Measurements from ENCODE around the gene PHACTR1. TPM values are rescaled to one million over a fixed set of nuclear protein-coding genes. Genes with fewer than 3 reads are reported as not detected.

Gene PHACTR1
- total RNA-seq, 4 donors from 2014 or later = 2.0 to 8.3 (median 4.5) TPM

DNA sequence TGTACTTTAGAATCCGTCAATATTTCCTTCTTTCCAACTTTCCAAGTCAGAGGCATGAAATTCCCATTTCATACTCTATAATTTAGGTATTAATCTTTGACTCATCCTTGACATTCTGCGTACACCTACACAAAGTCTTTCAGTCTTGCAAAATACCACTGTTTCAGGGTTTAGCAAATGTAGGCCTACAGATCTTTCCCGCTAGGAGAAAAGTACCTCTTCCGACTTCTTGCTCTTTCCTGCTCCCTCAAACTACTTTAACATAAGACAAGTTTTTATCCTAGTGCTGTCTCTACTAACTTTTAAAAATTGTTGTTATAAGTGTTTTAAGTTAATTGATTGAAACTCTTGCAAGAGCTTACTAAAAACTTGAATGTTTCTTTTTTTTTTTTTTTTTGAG lies 18.3 kb upstream of the PHACTR1 start:
- Histone ChIP-seq H3K36me3 (no peaks in the 10 kb centered on the region), H3K4me3 (no peak overlapping the region), H3K27me3 (no peaks in the 10 kb centered on the region), H3K9me3 (no peaks in the 10 kb centered on the region), H3K4me1 (no peaks in the 10 kb centered on the region), H3K27ac (no peak overlapping the region)
- DNase-seq = no peak
- intact Hi-C loops (cut with DNase I; ENCODE audit: low total_unique reads) = no loop called here
- TF ChIP-seq, protein P1, sequence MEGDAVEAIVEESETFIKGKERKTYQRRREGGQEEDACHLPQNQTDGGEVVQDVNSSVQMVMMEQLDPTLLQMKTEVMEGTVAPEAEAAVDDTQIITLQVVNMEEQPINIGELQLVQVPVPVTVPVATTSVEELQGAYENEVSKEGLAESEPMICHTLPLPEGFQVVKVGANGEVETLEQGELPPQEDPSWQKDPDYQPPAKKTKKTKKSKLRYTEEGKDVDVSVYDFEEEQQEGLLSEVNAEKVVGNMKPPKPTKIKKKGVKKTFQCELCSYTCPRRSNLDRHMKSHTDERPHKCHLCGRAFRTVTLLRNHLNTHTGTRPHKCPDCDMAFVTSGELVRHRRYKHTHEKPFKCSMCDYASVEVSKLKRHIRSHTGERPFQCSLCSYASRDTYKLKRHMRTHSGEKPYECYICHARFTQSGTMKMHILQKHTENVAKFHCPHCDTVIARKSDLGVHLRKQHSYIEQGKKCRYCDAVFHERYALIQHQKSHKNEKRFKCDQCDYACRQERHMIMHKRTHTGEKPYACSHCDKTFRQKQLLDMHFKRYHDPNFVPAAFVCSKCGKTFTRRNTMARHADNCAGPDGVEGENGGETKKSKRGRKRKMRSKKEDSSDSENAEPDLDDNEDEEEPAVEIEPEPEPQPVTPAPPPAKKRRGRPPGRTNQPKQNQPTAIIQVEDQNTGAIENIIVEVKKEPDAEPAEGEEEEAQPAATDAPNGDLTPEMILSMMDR (IDR thresholded peaks at IDR 0.05) = no peak
- TF ChIP-seq POLR2A (IDR thresholded peaks at IDR 0.05) = no peak

DNA sequence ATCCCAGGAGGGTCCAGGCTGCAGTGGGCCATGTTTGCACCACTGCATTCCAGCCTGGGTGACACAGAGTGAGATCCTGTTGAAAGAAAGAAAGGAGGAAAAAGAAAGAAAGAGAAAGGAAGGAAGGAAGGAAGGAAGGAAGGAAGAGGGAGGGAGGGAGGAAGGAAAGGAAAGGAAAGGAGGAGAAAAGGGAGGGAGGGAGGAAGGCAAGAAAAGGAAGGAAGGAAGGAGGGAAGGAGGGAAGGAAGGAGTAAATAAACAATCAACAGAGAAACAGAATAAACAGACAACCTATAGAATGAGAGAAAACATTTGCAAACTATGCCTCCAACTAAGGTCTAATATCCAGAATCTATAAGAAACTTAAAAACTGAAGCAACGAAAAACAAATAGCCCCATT lies 11.6 kb upstream of the PHACTR1 start:
- no peak for DNase-seq
- TF ChIP-seq, protein P1 (IDR thresholded peaks at IDR 0.05) = no peak
- TF ChIP-seq POLR2A (IDR thresholded peaks at IDR 0.05) = no peak
- H3K9me3 ChIP-seq = no peaks in the 10 kb centered on the region
- intact Hi-C loops (cut with DNase I; ENCODE audit: low total_unique reads) = no loop called here
- H3K27me3 ChIP-seq = no peaks in the 10 kb centered on the region
- no peaks in the 10 kb centered on the region for H3K4me1 ChIP-seq
- no peak overlapping the region for H3K4me3 ChIP-seq
- no peak overlapping the region for H3K27ac ChIP-seq
- H3K36me3 ChIP-seq = no peaks in the 10 kb centered on the region

DNA sequence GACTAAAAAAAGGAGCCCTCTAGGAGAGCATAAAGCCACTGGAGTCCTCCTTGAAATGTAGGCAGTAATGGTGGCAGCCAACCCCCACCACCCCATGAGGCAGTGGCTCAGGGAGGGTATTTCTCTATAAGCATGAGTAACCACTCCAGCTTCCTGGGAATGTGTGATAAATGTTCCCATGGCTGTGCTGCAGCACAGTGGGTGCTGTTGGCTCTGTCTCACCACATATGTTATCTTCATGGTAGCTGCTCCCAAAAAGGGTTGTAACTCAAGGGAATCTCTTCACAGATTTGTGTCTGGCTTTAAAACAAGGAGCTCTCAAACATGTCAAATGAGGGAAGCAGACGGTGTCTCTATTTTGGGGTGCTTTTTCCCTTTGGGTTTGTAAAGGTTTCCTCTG lies 7.5 kb upstream of the PHACTR1 start:
- H3K4me1 ChIP-seq = no peaks in the 10 kb centered on the region
- no peak overlapping the region for H3K4me3 ChIP-seq
- H3K27ac ChIP-seq = no peak overlapping the region
- no peaks in the 10 kb centered on the region for H3K36me3 ChIP-seq
- H3K9me3 ChIP-seq = no peaks in the 10 kb centered on the region
- no peak for TF ChIP-seq POLR2A (IDR thresholded peaks at IDR 0.05)
- TF ChIP-seq, protein P1 (IDR thresholded peaks at IDR 0.05) = no peak
- no peak for DNase-seq
- no peaks in the 10 kb centered on the region for H3K27me3 ChIP-seq
- intact Hi-C loops (cut with DNase I; ENCODE audit: low total_unique reads) = no loop called here

DNA sequence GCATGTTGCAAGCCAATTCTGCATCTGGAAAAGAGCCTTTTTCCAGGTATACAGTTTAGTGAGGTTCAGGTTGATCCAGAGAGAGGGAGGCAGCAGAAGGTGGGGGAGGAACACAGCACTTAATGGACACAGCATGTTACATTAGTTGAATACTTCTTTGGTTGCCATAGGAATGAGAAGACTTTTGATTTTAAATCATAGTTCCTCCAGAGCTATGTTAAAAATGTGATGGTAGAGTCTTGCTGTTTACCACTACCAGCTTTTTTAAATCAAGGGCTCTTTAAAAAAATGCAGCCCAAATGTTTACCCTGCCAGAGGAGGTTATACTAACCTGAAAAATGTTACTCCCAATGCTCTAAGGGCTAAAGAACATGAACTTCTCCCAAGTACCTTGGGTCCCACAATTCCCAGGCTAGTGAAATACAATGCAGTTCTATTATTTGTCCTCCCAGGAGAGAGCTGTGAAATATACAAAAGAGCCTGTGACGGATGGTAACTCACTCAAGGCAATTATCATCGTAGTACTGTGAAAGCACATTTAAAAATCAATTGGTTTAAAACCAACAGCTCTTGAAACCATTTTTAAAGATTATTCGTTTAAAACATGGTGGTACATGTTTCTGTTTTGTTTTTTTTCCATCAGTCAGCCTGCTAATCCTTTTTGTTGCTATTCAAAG lies 6.9 kb upstream of the PHACTR1 start:
- intact Hi-C loops (cut with DNase I; ENCODE audit: low total_unique reads) = no loop called here

DNA sequence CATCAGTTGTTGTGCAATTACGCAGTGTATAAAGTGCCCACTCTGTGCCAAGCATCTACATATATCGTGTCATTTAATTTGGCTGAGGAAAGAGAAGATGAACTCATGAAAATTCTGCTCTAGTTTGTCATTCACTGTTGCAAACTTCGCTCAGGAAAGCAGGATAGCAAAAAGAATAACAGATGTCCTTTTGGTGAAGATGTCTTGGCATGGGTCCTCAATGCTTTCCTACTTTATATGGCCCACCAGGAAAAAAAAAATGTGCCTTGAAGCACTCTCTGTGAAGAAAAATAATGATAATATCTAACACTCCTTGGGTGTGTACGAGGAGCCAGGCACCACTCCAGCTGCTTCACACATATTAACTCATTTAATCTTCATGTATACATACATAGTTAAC lies 5.6 kb upstream of the PHACTR1 start:
- intact Hi-C loops (cut with DNase I; ENCODE audit: low total_unique reads) = no loop called here
- no peak for DNase-seq
- no peak overlapping the region for H3K27ac ChIP-seq
- H3K27me3 ChIP-seq = no peaks in the 10 kb centered on the region
- H3K9me3 ChIP-seq = no peaks in the 10 kb centered on the region
- H3K36me3 ChIP-seq = no peaks in the 10 kb centered on the region
- no peaks in the 10 kb centered on the region for H3K4me1 ChIP-seq
- H3K4me3 ChIP-seq = no peak overlapping the region
- TF ChIP-seq, protein P1 (IDR thresholded peaks at IDR 0.05) = no peak
- no peak for TF ChIP-seq POLR2A (IDR thresholded peaks at IDR 0.05)

More for the DNA sequence above, 6.9 kb upstream of the PHACTR1 start:
- TF ChIP-seq, protein P1 (IDR thresholded peaks at IDR 0.05) = no peak
- TF ChIP-seq POLR2A (IDR thresholded peaks at IDR 0.05) = no peak
- Histone ChIP-seq H3K9me3 (no peaks in the 10 kb centered on the region), H3K4me3 (no peak overlapping the region), H3K4me1 (no peaks in the 10 kb centered on the region), H3K36me3 (no peaks in the 10 kb centered on the region), H3K27me3 (no peaks in the 10 kb centered on the region), H3K27ac (no peak overlapping the region)
- no peak for DNase-seq
